MCF 10A (cell line): ENCODE results near the gene LRP1. TPM values are rescaled to one million over a fixed set of nuclear protein-coding genes. Genes with fewer than 3 reads are reported as not detected.

ENCODE experiments used
- BruUV-seq: library from RNA; stranded (reverse); fragments of 400-500 nt; replicated peaks from 2 replicates; lab custom pipeline; 2021; lab: Mats Ljungman, UMichigan
- CTCF ChIA-PET: fragments of 300-600 bp; sonication (Branson Sonifier 250); formaldehyde crosslinking; extraction: SDS; loops from one replicate; lab custom pipeline; 2021; ENCODE audit warnings: antibody characterized with exemption, inconsistent platforms; lab: Yijun Ruan, JAX
- POLR2A ChIA-PET: fragments of 300-600, 350-650 bp; sonication (Branson Sonifier 250); formaldehyde crosslinking; extraction: SDS; loops from one replicate; lab custom pipeline; 2020; ENCODE audit warnings: antibody characterized with exemption, inconsistent platforms; lab: Yijun Ruan, JAX
- DNase-seq: peaks from one replicate; pipeline ENCODE4 v3.0.0-alpha.2; 2018; ENCODE audit not compliant: unreplicated experiment
- H3K27ac Mint-ChIP-seq: one replicate; pipeline ENCODE4 v1.8.0; 2022; ENCODE audit warnings: mild to moderate bottlenecking, low read depth, mixed read lengths; ENCODE audit not compliant: unreplicated experiment
- H3K27me3 Mint-ChIP-seq: one replicate; pipeline ENCODE4 v1.8.0; 2022; ENCODE audit warnings: mixed read lengths; ENCODE audit not compliant: insufficient read depth, unreplicated experiment
- H3K36me3 Mint-ChIP-seq: one replicate; pipeline ENCODE4 v1.8.0; 2022; ENCODE audit warnings: mild to moderate bottlenecking, moderate library complexity, mixed read lengths; ENCODE audit not compliant: insufficient read depth, unreplicated experiment
- H3K4me1 Mint-ChIP-seq: one replicate; pipeline ENCODE4 v1.8.0; 2022; ENCODE audit warnings: mixed read lengths; ENCODE audit not compliant: insufficient read depth, unreplicated experiment
- H3K4me3 Mint-ChIP-seq: one replicate; pipeline ENCODE4 v1.8.0; 2022; ENCODE audit warnings: mild to moderate bottlenecking, moderate library complexity, mixed read lengths; ENCODE audit not compliant: unreplicated experiment
- H3K9me3 Mint-ChIP-seq: one replicate; pipeline ENCODE4 v1.8.0; 2022; ENCODE audit warnings: mixed read lengths; ENCODE audit not compliant: unreplicated experiment
- intact Hi-C: fragments of 100-400 bp; cut with micrococcal nuclease; formaldehyde crosslinking; loops from 2 replicates; pipeline ENCODE4 v1.14.1; 2022
- total RNA-seq: library from RNA; stranded (reverse); gene quantifications from 2 replicates; pipeline ENCODE4 v1.2.3, GENCODE V29; 2022
- TF ChIP-seq, protein P1 (sequence below): fragments of 200-600 bp; IDR thresholded peaks from one replicate; pipeline ENCODE4 v1.8.0; 2022; ENCODE audit warnings: antibody characterized with exemption, mild to moderate bottlenecking; ENCODE audit not compliant: unreplicated experiment

Gene LRP1
- total RNA-seq, 1 experiment from 2014 or later, result 18.9 TPM

- BruUV-seq, result no TSS peak
- no peak overlapping the region for H3K27ac Mint-ChIP-seq
- TF ChIP-seq, protein P1, sequence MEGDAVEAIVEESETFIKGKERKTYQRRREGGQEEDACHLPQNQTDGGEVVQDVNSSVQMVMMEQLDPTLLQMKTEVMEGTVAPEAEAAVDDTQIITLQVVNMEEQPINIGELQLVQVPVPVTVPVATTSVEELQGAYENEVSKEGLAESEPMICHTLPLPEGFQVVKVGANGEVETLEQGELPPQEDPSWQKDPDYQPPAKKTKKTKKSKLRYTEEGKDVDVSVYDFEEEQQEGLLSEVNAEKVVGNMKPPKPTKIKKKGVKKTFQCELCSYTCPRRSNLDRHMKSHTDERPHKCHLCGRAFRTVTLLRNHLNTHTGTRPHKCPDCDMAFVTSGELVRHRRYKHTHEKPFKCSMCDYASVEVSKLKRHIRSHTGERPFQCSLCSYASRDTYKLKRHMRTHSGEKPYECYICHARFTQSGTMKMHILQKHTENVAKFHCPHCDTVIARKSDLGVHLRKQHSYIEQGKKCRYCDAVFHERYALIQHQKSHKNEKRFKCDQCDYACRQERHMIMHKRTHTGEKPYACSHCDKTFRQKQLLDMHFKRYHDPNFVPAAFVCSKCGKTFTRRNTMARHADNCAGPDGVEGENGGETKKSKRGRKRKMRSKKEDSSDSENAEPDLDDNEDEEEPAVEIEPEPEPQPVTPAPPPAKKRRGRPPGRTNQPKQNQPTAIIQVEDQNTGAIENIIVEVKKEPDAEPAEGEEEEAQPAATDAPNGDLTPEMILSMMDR, result no peak
- POLR2A ChIA-PET, result no interaction called here
- intact Hi-C loops, result no loop called here
- peaks cover 6% of the 10 kb centered on the region for H3K4me1 Mint-ChIP-seq
- no peaks in the 10 kb centered on the region for H3K9me3 Mint-ChIP-seq
- H3K36me3 Mint-ChIP-seq, result peaks cover 24% of the 10 kb centered on the region
- no peak overlapping the region for H3K4me3 Mint-ChIP-seq
- CTCF ChIA-PET, result interaction anchor here (0.8 to 1.4 kb wide), 3 partner anchors 35 to 131 kb away, joined by 3 to 4 read pairs (median 3); no protein-coding TSS in a partner anchor
- no peaks in the 10 kb centered on the region for H3K27me3 Mint-ChIP-seq
- no peak for DNase-seq
Observed at GRCh38 chr12:57139796-57140649, 11.7 kb downstream of the LRP1 start.

GRCh38 chr12:57141249-57141648 is 13.0 kb downstream of the LRP1 start:
- H3K36me3 Mint-ChIP-seq, result peaks cover 27% of the 10 kb centered on the region
- intact Hi-C loops, result no loop called here

GRCh38 chr12:57142121-57142520 is 13.8 kb downstream of the LRP1 start:
- Mint-ChIP-seq H3K27ac (no peak overlapping the region), H3K27me3 (no peaks in the 10 kb centered on the region), H3K9me3 (no peaks in the 10 kb centered on the region), H3K4me1 (peaks cover 6% of the 10 kb centered on the region), H3K4me3 (no peak overlapping the region), H3K36me3 (peaks cover 32% of the 10 kb centered on the region)
- POLR2A ChIA-PET, result no interaction called here
- CTCF ChIA-PET, result no interaction called here
- TF ChIP-seq, protein P1, result no peak
- no peak for DNase-seq
- intact Hi-C loops, result no loop called here
- BruUV-seq, result no TSS peak

More at GRCh38 chr12:57141249-57141648, 13.0 kb downstream of the LRP1 start:
- no peak overlapping the region for H3K27ac Mint-ChIP-seq
- DNase-seq, result no peak
- no TSS peak for BruUV-seq
- no peak overlapping the region for H3K4me3 Mint-ChIP-seq
- ChIA-PET POLR2A (interaction anchor here (0.7 kb wide), 1 partner anchor 14 kb away, joined by 3 read pairs; no protein-coding TSS in a partner anchor), CTCF (interaction anchor here (0.8 to 1.4 kb wide), 2 partner anchors 34 to 80 kb away, joined by 3 to 4 read pairs; no protein-coding TSS in a partner anchor)
- H3K9me3 Mint-ChIP-seq, result no peaks in the 10 kb centered on the region
- H3K27me3 Mint-ChIP-seq, result no peaks in the 10 kb centered on the region
- TF ChIP-seq, protein P1, result no peak
- H3K4me1 Mint-ChIP-seq, result peaks cover 6% of the 10 kb centered on the region

DNA sequence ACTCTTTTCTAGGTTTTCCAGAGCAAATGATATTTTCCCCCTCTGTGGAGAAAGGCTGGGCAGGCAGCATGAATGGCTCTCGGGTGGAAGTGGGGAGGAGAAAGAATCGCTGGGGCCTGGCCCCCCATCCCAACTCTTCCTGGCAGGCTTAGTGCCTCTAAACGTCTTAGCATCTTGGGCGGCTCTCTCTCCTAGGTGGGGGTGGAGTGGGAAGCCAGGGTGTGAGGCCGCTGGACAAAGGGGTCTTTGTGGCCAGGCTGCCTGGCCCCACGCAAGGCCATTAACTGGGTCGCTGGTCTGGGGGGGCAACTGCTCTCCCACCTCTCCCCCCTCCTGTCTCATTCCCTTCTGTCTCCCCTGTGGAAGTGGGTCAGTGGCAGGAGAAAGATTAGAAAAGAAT is 14.4 kb downstream of the LRP1 start:
- TF ChIP-seq, protein P1, result no peak
- no TSS peak for BruUV-seq
- POLR2A ChIA-PET, result no interaction called here
- DNase-seq, result no peak
- Mint-ChIP-seq H3K27ac (no peak overlapping the region), H3K4me3 (no peak overlapping the region), H3K4me1 (peaks cover 12% of the 10 kb centered on the region), H3K36me3 (peaks cover 35% of the 10 kb centered on the region), H3K9me3 (no peaks in the 10 kb centered on the region), H3K27me3 (no peaks in the 10 kb centered on the region)
- intact Hi-C loops, result no loop called here
- CTCF ChIA-PET, result interaction anchor here (0.8 kb wide), 1 partner anchor 25 kb away, joined by 3 read pairs; no protein-coding TSS in a partner anchor
